GM12875 (cell line): Measurements from ENCODE around the gene TSSK6.

ENCODE experiments used
- H3K4me3 ChIP-seq: one replicate; pipeline ENCODE4 v1.5.1; 2011; ENCODE audit warnings: low read depth, low read length, control low read depth
- CTCF ChIP-seq: IDR thresholded peaks from 2 replicates; pipeline ENCODE4 v1.5.1; 2011; ENCODE audit warnings: low read depth, mild to moderate bottlenecking, control low read depth, inconsistent platforms, low read length, moderate library complexity, borderline replicate concordance; ENCODE audit not compliant: insufficient read depth

The TSSK6 gene

GRCh38 chr19:19524053-19524452 lies 8.7 kb upstream of the TSSK6 start:
- no peak overlapping the region for H3K4me3 ChIP-seq
- 0 out of 2 replicates have a peak, but pooled peaks have one; percentile 11 for TF ChIP-seq CTCF

GRCh38 chr19:19523177-19523576 lies 7.8 kb upstream of the TSSK6 start:
- H3K4me3 ChIP-seq, result no peak overlapping the region
- no peak for TF ChIP-seq CTCF

- TF ChIP-seq CTCF, result no peak
- no peak overlapping the region for H3K4me3 ChIP-seq
Observed at GRCh38 chr19:19520989-19521388, 5.6 kb upstream of the TSSK6 start.

GRCh38 chr19:19517235-19517619 lies 1.9 kb upstream of the TSSK6 start:
- H3K4me3 ChIP-seq, result no peak overlapping the region
- TF ChIP-seq CTCF, result no peak

GRCh38 chr19:19515642-19516519 lies 533 bp upstream of the TSSK6 start, which contains the start of gene NDUFA13:
Gene NDUFA13, plus strand, starts transcription at chr19:19516225. Its CDS starts 14 bp downstream, at chr19:19516239.
- peak within 1 kb of the TSS; percentile 77 for H3K4me3 ChIP-seq
- no peak for TF ChIP-seq CTCF

- H3K4me3 ChIP-seq, result no peak overlapping the region
Observed at GRCh38 chr19:19514215-19514657, 1.1 kb downstream of the TSSK6 start.

More at GRCh38 chr19:19514215-19514657, 1.1 kb downstream of the TSSK6 start:
- no peak for TF ChIP-seq CTCF
